GM20000 (cell line): ENCODE data around the gene LRRC8E.

Source experiments
- DNase-seq: peaks from one replicate; pipeline ENCODE4 v3.0.0; 2012; ENCODE audit warnings: low spot score
- CTCF ChIP-seq: IDR thresholded peaks from 2 replicates; pipeline ENCODE4 v1.5.1; 2012; ENCODE audit warnings: mild to moderate bottlenecking, control low read depth; ENCODE audit errors: extremely low read depth, missing control alignments

Gene LRRC8E

GRCh38 chr19:7899751-7900378 is 11.6 kb downstream of the LRRC8E start:
- DNase-seq: no peak
- TF ChIP-seq CTCF: no peak

DNA sequence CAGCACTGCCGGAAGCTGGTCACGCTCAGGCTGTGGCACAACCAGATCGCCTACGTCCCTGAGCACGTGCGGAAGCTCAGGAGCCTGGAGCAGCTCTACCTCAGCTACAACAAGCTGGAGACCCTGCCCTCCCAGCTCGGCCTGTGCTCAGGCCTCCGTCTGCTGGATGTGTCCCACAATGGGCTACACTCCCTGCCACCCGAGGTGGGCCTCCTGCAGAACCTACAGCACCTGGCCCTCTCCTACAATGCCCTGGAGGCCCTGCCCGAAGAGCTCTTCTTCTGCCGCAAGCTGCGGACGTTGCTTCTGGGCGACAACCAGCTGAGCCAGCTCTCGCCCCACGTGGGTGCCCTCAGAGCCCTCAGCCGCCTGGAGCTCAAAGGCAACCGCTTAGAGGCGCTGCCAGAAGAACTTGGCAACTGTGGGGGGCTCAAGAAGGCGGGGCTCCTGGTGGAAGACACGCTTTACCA is 12.1 kb downstream of the LRRC8E start:
- no peak for DNase-seq
- no peak for TF ChIP-seq CTCF

DNA sequence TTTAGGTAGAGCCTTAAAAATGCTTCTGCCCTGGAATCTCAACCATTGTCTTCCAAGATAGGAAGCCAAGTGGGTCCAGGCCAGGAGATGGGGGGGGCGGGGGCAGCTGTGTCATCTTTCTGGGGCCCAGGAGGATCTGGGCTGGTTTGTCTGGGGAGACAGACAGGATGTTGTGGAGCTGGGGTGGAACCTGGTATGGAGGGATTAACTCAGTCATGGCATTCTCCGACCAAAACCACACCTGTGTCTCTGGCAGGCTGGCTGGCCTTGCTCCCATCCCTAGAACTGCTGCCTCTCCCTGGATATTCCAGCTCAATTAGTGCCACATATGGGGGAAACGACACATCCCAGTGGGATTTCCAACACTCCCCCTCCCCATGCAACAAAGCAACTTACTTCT is 12.6 kb downstream of the LRRC8E start:
- no peak for DNase-seq
- TF ChIP-seq CTCF: no peak

- no peak for DNase-seq
- no peak for TF ChIP-seq CTCF
Observed at GRCh38 chr19:7901337-7901736, 13.0 kb downstream of the LRRC8E start.

DNA sequence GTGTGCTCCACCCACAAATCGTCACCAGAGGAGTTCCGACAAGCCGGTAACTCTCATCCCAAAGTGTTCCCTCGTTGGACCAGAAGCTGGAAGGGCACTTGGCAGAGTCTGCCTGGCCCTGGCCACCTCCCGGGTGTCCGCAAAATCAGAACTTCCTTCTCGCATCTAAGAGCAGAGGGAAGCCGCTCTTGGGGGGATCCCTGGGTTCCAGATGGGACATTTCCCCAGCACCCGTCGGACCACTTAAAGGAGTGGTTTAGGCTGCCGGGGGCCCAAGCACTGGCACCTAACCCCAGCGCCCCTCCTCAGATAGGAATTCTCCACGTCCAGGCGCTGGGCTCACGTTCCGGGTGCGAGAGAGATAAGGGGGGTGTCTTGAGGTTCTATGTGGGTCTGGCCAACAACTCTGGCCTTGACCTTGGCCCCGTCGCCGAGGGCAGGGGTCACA is 14.5 kb downstream of the LRRC8E start:
- TF ChIP-seq CTCF: no peak
- no peak for DNase-seq

GRCh38 chr19:7903244-7904073 is 15.1 kb downstream of the LRRC8E start, which contains the start of gene MAP2K7:
MAP2K7 (plus strand) TSS chr19:7903877; CDS start chr19:7903945, 68 bp downstream.
- TF ChIP-seq CTCF: peak; percentile 69
- peak; percentile 100 for DNase-seq
